Ecto neural progenitor cell (in vitro differentiated cells): ENCODE measurements around the gene ARL5A.
"Not testable (repeated sequence)": the region's sequence is repeated elsewhere in the genome, so short reads cannot be mapped to it uniquely, and the experiment has no call there.

Experiments used
- DNase-seq: peaks from one replicate; pipeline ENCODE4 v3.0.0-alpha.2; 2018; ENCODE audit warnings: low spot score

Gene ARL5A

DNA sequence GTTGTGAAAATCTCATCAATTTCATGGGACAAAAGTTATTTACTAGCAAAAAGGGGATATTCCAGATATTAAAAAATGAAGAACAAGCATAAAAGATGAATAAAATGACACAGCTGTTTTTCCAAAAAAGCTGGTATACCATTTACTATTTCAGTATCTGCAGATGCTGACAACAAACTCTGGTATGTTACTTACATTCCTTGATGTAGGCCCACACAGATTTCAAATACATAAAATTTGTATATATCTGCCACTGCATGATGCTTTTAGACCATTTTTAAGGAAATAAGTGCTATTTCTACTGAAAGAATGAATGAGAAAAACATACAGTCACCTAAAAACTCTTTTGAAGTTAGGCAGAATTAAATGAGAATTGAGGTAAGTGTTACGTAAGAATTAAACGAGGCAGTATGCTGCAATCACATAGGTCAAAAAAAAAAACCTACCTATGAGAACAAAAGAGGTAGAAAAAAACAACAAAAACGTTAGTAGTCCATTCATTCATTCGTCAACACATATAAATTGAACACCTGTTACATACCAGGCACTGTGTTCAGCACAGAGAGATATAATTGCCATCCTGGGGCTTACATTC lies 32.5 kb downstream of the ARL5A start:
- no peak for DNase-seq

DNA sequence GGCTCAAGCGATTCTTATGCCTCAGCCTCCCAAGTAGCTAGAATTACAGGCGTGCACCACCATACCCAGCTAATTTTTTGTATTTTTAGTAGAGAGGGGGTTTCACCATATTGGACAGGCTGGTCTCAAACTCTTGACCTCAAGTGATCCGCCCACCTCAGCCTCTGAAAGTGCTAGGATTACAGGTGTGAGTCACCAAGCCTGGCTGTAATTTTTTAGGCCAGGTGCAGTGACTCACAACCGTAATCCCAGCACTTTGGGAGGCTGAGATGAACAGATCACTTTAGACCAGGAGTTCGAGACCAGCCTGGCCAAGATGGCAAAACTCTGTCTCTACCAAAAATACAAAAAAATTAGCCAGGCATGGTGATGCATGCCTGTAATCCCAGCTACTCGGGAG lies 33.8 kb downstream of the ARL5A start:
- DNase-seq: not testable (repeated sequence)

DNA sequence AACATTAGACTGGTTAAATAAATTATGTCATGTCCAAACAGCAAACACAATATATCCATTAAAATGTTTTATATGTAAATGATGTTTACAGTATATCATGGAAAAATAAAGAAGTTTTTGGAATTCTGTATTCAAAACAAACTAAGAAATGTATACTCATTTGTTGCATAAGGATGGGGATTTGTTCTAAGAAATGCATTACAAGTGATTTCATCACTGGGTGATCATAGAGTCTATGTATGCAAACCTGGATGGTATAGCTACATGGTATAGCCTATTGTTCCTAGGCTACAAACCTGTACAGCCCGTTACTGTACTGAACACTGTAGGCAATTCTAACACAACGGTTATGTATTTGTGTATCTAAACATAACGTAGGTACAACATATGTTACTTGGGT lies 35.1 kb downstream of the ARL5A start:
- DNase-seq: no peak

DNA sequence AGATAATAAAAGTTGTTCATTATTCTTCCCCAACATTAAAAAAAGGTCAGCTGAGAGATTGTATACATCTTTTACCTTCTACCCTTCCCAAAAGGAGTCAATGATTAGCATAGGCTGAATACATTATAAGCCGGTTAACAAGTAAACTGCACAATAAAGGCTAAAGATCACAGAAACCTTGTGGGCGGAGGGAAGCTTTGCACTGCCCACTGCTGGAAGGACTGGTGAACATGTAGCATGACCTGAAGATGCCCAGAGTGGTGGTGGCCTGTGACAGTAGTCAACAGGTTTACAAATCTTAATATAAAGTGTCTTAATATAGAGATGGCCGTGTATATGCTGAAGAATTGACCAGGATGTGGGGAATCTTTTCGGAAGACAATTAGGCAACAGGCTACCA lies 35.6 kb downstream of the ARL5A start:
- no peak for DNase-seq

DNA sequence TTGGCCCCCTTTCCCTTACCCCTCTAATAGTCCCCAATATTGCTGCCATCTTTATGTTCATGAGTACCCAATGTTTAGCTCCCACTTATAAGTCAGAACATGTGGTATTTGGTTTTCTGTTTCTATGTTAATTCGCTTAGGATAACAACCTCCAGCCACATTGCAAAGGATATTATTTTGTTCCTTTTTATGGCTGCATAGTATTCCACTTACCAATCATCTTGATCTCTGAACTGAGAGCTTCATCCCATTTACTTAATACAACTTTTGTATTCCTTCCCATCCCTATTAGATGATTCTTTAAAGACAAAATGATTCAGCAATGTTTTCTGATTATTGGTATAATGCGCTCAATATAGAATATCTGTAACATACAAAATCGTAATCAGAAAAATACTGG lies 36.7 kb downstream of the ARL5A start:
- no peak for DNase-seq

DNA sequence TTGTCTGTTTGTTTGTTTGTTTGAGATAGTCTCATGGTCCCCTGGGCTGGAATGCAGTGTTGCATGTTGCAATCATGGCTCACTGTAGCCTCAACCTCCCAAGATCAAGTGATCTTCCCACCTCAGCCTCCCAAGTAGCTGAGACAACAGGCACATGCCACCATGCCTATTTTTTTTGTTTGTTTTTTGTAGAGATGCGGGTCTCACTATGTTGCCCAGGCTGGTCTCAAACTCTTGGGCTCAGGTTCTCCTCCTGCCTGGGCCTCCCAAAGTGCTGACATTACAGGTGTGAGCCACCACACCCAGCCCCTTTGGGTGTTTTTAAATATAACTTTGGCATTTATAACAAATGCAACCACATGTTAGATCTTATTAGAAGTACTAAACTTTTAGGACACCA lies 37.5 kb downstream of the ARL5A start:
- no peak for DNase-seq

DNA sequence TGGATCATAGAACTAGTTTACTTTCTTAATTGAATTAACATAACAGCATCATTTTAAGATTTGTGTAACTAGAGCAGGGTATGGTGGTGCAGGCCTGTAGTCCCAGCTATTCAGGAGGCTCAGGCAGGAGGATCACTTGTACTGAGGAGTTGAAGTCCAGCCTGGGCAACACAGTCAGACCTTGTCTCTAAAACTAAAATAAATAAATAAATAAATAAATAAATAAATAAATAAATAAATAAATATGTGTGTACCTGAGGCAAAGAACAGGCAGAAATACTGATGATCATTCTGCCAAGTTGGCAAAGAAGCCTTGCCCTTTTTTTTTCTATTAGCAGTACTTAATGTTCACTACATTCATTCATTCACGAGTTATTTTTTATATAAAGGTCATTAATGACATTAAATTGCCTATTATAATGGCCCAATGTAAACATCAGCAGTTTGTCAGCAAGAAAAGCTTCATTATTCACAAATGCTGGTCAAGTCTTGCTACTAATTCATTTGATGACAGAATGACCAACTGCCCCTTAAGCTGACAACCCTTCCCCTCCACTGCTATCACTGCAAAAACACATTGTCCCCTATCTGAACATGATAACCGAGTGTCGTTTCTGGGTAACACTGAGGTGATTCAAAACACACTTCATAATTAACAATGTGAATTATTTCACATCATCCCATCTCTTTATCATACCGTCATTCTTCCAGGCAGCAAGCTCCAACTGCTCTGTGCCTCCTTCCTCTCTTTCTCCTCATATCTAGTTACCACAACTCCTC lies 39.0 kb downstream of the ARL5A start:
- DNase-seq: no peak

DNA sequence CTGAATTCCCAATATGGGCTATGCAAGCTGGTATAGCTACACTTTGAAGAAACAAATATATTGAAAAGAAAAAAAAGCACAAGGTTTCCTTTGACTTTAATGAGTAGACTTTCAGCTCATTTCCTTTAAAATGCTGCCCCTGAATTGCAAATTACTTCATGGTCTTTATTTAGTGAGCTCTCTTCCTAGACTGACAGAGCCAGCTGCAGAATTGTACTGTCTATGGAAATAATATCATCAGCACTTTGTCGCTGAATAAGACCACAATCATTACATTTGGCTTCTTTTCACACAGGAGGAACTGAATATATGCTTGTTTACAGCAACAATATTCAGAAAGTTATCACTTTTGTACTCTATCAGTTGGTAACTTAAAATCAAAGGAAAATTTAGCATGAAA lies 41.7 kb downstream of the ARL5A start:
- DNase-seq: no peak

DNA sequence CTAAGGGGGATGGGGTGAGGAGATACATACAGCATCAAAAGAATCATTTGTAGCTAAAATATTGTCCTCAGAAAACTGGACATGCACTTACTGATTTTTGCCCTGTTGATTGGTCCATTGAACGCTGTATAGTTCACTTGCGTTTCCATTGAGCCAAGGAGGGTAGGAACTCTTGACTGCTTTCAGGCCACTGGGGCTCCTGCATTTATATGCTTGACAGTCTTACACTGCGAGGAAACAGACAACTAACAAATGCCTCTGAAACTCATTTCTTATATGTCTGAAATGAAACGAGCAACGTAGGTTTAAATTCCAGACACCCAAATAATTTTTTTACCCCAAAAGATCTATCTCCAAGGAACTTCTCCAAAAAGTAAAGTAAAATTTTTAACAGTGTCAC lies 42.1 kb downstream of the ARL5A start:
- DNase-seq: no peak

DNA sequence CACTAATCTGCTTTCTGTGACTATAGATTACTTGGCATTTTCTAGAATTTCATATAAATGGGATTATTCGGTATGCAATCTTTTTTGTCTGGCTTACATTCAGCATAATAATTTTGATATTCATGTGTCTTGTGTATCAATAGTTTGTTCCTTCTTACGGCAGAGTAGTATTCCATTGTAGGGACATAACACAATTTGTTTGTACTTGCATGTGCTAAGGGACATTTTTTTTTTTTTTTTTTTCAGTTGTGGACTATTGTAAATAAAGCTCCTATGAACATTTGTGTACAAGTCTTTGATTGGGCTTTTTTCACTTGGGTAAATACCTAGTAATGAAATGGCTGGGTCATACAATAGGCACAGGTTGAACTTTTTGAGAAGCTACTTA lies 45.1 kb downstream of the ARL5A start:
- no peak for DNase-seq

DNA sequence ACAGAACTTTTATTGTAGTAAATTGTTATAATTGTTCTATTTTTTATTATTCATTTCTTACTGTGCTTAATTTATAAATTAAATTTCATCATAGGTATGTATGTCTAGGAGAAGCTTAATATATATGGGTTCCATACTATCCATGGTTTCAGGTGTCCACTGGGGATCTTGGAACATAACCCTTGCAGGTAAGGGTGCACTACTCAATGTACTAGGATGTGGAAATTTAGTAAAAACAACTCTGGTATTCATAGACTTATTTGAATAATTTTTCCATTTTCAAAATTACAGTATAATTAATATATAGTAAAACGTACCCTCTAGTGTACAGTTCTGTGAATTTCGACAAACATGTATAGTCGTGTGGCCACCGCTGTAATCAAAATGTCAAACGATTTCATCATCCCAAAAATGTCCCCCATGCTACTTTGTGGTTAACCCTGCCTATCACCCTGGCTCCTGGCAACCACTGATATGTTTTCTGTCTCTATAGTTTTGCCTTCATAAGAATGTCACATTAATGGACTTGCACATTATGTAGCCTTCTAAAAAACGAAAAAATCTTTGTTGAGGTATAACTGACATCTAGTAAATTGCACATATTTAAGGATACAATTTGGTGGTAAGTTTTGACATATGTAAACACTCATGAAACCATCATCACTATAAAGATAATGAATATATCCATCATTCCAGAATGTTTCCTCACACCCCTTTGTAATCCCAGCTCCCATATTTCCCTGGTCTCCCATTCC lies 45.7 kb downstream of the ARL5A start:
- no peak for DNase-seq

DNA sequence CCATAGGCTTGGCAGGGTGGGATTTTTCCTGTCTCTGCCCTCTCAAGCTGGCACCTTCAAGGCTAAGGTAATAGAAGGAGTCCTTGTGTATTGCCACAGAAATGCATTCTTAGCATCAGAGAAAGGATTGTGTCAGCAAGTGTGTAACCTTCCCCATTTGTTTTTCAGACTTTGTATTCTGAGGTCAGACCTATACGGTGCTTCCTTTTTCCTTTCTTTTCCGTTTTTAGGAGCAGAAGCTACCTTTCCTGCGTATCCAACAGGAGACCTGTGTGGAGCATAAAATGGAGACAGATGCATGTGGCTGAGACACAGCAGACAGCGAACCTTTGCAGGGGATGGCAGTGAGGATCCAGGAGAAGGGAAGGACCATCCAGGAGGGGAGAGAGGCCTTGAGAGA lies 46.6 kb downstream of the ARL5A start:
- no peak for DNase-seq

DNA sequence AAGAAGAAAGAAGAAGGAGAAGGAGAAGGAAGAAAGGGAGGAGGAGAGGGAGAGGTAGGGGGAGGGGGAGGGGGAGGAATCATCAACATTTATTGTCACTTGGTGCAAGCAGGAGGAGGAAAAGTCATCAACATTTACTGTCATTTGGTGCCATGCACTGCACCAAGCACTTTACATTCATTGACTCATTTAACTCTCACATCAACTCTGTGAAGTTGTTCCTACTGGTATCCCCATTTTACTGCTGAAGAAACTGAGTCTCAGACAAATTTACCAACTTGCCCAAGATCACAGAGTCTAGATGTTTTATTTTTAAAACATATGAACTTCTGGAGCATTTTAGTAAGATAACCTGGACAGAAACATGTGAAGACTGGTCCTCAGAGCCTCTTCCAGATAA lies 47.3 kb downstream of the ARL5A start:
- no peak for DNase-seq

DNA sequence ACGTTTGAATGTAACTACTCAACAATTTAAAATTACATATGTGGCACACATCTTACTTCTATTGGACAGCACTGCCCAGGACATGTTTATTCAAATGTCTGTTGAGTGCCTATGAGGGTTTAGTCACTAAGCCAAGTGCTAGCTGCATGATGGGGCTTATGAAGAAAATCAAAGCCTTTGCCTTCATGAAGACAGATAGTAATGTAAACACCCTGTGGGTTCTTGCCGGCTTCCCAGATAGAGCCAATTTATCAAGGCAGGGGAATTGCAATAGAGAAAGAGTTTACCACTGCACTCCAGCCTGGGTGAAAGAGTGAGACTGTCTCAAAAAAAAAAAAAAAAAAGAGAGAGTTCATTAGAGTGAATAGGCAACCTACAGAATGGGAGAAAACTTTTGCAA lies 50.3 kb downstream of the ARL5A start:
- no peak for DNase-seq

DNA sequence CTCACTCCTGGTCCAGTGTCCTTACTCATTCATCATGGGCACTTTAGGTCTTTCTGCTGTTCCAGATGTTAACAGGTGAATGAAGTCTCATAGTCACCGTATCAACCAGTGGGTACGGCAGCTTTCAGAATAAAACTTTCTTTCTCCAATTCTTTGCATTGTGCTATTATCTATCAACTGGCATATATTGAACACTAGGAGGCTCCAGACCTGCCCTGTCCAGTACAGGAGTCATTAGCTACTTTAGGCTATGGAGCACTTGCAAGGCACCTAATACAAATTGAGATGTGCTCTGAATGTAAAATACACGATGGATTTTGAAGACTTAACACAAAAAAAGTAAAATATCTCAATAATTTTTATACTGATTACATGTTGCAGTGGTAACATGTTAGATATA lies 50.7 kb downstream of the ARL5A start:
- DNase-seq: no peak

DNA sequence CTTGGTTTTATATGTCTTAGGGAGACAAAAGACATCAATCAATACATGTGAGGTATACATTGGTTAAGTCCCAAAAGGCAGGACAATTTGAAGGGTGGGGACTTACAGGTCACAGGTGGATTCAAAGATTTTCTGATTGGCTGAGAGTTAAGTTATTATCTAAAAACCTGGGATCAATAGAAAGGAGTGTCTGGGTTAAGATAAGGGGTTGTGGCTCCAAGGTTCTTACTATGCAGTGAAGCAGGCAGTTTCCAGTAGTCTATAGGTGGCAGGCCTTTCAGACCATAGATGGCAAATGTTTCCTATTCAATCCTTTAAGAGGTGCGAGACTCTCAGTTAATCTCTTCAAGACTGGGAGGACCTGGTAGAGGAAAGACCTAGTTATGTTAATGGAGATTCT lies 51.9 kb downstream of the ARL5A start:
- no peak for DNase-seq

DNA sequence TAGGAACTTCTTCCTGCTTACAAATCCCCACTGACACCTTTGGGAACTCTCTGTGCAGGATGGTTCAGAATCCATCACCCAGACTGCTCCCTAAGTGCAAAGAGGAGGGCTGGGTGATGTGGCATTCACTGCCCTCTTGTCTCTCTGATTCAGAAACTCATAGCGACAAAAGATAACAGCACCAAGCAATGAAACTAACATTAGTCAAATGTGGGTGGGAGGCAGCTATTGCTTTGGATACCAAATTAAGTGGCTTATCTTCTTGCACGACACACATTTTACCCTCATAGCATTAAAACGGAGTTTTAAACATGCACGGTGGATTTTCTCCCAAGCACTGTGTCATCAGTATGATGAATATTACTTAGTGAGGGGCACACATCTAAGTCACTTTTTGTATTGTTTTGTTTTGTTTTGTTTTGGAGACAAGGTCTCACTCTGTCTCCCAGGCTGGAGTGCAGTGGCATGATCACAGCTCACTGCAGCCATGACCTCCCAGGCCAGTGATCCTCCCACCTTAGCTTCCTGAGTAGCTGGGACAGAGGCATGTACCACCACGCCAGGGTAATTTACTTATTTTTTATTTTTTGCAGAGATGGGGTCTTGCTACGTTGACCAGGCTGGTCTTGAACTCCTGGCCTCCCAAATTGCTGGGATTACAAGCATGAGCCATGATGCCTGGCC lies 53.0 kb downstream of the ARL5A start:
- DNase-seq: no peak

DNA sequence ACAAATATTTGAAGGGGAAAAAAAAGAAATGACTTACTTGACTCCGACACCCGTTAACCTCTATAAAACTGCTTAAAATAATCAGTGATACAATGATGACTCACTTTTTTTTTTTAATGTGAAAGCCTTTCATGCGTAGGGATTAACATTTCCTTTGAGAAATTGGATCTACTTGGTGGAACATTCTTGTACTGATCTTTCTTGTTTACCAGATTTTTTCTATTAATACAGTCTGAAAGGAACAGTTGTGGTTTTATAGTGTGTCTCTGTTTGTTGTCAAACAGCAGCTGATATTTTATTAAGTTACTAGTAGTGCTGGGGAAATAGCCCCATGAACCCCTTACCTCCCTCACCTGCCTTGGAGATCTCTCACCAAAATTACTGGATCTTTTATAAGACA lies 53.7 kb downstream of the ARL5A start:
- DNase-seq: no peak

DNA sequence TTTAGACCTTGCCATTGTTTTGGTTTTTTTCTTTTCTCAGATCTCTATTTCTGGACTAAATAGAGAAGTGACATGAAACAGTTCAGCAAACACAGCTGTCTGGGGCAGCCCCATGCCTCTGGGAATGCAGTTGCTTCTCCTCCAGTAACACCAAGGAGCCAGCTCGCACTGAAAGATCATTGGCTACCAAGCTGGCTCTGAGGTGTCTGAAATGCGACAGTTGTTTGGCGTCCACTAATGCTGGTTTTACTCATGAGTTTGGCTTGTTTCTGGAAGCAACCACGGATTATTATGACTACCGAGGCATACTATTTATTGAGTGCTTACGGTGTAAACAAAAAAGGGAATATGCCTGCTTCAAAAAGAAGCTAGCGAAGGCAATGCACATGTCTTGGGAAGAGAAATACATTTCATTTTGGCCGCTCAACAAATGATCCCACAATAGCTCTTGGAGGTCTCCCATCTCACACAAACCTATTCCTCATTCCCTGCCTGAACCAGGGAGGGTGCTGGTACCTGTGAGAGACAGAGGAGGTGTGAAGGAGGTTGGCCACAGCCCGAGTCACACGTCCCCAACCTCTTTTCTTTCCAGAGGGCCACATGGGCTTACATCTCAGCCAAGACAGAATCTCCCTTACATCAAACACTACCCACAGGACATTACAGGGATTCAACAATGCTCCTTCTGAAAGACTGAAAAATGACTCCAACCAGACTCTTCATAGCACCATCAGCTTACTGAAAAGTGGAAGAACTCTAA lies 56.4 kb downstream of the ARL5A start:
- DNase-seq: no peak

DNA sequence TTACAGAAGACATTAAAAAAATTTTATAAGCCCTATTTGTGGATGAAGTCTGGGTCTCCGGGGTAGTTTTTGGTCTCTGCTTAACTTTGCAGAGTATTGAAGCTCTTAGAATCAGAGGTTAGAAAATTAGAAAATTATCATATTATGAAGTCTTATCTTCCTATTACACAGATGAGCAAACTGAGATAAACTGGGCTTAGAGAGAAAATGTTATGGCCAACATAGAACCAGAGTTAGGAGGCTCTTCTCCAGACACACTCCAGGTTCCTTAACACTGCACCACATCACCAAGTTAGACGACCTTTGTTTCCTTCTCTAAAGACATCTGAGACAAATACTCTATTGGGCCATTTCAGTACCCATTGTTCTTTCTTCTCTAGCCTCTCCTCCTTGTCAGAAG lies 57.2 kb downstream of the ARL5A start:
- no peak for DNase-seq

DNA sequence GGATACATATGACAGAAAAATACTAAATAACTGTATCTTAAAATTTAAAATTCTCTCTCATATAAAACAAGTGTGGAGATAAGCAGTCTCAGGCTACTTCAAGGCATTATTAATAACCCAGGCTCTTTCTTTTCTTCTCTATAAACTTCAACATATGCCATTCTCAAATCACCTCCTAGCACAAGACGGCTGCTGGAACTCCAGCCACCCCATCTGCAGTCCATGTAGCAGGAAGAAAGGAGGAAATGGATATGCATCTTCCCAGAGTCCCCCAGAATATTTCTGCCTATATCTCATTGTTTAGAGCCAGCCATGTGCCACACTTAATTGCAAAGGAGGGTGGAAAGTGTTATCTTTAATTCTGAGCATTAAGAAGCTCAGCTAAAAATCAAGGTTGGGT lies 58.6 kb downstream of the ARL5A start:
- DNase-seq: no peak

DNA sequence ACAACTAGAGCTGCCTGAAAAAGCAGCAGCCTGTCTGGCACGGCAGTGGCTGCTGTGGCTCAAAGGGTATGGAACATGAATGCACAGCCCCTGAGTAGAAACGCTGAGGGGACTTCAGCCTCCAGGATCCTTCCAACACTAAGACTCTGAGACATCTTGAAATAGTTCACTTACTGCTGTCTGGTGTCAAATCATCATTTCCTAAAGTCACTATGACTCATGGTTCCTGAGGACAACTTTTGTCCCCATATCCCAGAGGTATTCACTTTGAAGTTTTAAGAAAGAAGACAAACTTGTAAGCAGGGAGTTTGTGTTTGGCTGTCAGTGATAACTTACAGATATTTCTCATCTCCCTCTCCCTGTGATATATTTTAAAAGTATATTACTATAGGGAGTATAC lies 60.7 kb downstream of the ARL5A start:
- DNase-seq: no peak
